ENCODE data around the gene TMEM186. TPM values are rescaled to one million over a fixed set of nuclear protein-coding genes. Genes with fewer than 3 reads are reported as not detected.

The TMEM186 gene
- total and polyA plus RNA-seq, 12 donors, result 7.9 to 15.4 (median 11.9) TPM

- intact Hi-C loops (cut with DNase I), result no loop called here
- no peak overlapping the region for H3K4me3 ChIP-seq
- no peak for DNase-seq
- H3K36me3 ChIP-seq (replicated peaks in 1 of 2), result peaks cover 0 to 63% of the 10 kb centered on the region in 2 donors
- 92 to 95% (median 94%) methylated on average over 11 to 14 of the region's 14 CpGs for WGBS, 4 donors
- H3K27me3 ChIP-seq, result no peaks in the 10 kb centered on the region
- H3K27ac ChIP-seq, result no peak overlapping the region
- no peak for TF ChIP-seq POLR2A (IDR thresholded peaks at IDR 0.05)
- TF ChIP-seq, protein P1, sequence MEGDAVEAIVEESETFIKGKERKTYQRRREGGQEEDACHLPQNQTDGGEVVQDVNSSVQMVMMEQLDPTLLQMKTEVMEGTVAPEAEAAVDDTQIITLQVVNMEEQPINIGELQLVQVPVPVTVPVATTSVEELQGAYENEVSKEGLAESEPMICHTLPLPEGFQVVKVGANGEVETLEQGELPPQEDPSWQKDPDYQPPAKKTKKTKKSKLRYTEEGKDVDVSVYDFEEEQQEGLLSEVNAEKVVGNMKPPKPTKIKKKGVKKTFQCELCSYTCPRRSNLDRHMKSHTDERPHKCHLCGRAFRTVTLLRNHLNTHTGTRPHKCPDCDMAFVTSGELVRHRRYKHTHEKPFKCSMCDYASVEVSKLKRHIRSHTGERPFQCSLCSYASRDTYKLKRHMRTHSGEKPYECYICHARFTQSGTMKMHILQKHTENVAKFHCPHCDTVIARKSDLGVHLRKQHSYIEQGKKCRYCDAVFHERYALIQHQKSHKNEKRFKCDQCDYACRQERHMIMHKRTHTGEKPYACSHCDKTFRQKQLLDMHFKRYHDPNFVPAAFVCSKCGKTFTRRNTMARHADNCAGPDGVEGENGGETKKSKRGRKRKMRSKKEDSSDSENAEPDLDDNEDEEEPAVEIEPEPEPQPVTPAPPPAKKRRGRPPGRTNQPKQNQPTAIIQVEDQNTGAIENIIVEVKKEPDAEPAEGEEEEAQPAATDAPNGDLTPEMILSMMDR (IDR thresholded peaks at IDR 0.05), result no peak
- no peaks in the 10 kb centered on the region for H3K4me1 ChIP-seq (replicated peaks in 1 of 2)
- no peaks in the 10 kb centered on the region for H3K9me3 ChIP-seq (replicated peaks in 1 of 3)
Observed at GRCh38 chr16:8814095-8814806, 16.8 kb upstream of the TMEM186 start.

GRCh38 chr16:8812162-8812843 is 14.9 kb upstream of the TMEM186 start:
- H3K4me1 ChIP-seq (replicated peaks in 1 of 2), result no peaks in the 10 kb centered on the region
- H3K36me3 ChIP-seq (replicated peaks in 1 of 2), result peaks cover 0 to 82% of the 10 kb centered on the region in 2 donors
- H3K27ac ChIP-seq, result no peak overlapping the region
- H3K9me3 ChIP-seq (replicated peaks in 1 of 3), result no peaks in the 10 kb centered on the region
- intact Hi-C loops (cut with DNase I), result no loop called here
- 66 to 85% (median 79%) methylated on average over 12 of the region's 12 CpGs for WGBS, 4 donors
- H3K4me3 ChIP-seq, result no peak overlapping the region
- no peak for DNase-seq
- no peaks in the 10 kb centered on the region for H3K27me3 ChIP-seq
- TF ChIP-seq, protein P1 (IDR thresholded peaks at IDR 0.05), result no peak
- no peak for TF ChIP-seq POLR2A (IDR thresholded peaks at IDR 0.05)

DNA sequence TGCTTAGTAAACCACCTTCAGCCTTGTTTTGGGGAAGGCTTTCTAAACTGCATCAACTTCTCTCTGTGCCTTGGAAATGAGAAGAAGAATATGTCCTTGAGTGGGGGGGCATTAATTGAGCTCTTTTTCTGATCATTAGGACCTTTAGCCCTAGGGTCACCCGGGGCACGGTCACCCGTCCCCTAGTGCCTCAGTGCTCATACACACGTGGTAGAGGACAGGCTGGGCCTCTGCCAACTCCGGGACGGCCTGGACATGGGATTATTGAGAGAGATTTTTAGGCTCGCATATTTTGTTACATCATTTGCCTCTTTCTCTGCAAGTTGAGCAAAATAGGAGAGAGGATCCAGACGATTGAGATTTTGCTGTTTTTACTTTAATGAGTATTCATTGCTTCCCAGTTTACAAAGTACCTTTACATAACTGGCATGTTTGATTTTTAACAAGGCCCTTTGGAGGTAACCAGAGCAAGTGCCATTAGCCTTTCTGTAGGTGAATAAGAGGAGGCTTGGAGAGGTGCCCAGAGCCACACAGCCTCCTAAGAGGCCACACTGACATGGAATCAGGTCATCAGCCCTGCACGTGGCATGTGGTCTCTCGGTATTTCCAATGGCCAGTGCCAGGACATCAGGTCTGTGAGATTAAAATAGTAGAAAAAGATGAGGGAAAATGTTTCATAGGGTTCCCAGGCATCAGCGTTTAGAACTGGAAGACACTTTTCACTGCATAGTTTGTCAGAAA is 11.3 kb upstream of the TMEM186 start:
- 76 to 85% (median 81%) methylated on average over 11 of the region's 11 CpGs for WGBS, 4 donors
- Histone ChIP-seq H3K27me3 (no peaks in the 10 kb centered on the region), H3K27ac (no peak overlapping the region), H3K4me1 (replicated peaks in 1 of 2) (no peaks in the 10 kb centered on the region), H3K36me3 (replicated peaks in 1 of 2) (peaks cover 0 to 94% of the 10 kb centered on the region in 2 donors), H3K9me3 (replicated peaks in 1 of 3) (no peaks in the 10 kb centered on the region), H3K4me3 (no peak overlapping the region)
- TF ChIP-seq, protein P1 (IDR thresholded peaks at IDR 0.05), result no peak
- TF ChIP-seq POLR2A (IDR thresholded peaks at IDR 0.05), result no peak
- peak in 1 of 7 donors; percentile 54 for DNase-seq
- intact Hi-C loops (cut with DNase I), result no loop called here

DNA sequence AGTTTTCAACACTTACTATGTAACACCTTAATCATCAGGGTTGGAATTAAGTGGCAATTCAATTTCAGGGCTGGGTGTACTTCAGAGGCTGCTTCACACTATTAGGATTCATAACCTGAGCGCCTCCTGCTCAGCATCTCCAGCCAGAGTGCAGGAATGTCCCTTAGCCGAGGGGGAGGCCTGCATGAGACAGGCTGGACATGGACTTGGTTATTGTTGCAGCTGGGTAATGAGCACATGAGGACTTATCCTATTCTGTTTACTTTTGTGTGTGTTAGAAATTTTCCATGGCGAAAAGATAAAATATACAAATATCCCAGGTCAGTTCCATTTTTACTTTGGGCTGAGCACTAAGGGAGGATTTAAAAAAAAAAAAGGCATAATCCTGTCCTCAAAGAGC is 10.6 kb upstream of the TMEM186 start:
- Histone ChIP-seq H3K27ac (no peak overlapping the region), H3K9me3 (replicated peaks in 1 of 3) (no peaks in the 10 kb centered on the region), H3K4me1 (replicated peaks in 1 of 2) (no peaks in the 10 kb centered on the region), H3K27me3 (no peaks in the 10 kb centered on the region), H3K36me3 (replicated peaks in 1 of 2) (peaks cover 0 to 94% of the 10 kb centered on the region in 2 donors), H3K4me3 (no peak overlapping the region)
- intact Hi-C loops (cut with DNase I), result no loop called here
- no peak for DNase-seq
- TF ChIP-seq, protein P1 (IDR thresholded peaks at IDR 0.05), result no peak
- TF ChIP-seq POLR2A (IDR thresholded peaks at IDR 0.05), result no peak
- WGBS, 4 donors, result 90 to 100% (median 97%) methylated on average over 3 of the region's 3 CpGs

Measured in adrenal gland (tissue), 12 donors.